A549 (cell line): ENCODE results near the gene HS6ST2.

ENCODE experiments used
- CHD4 ChIP-seq: fragments of 200-600 bp; sonication (generic); IDR thresholded peaks from 2 replicates; pipeline ENCODE4 v1.6.1; 2016; ENCODE audit warnings: antibody characterized with exemption, mild to moderate bottlenecking, borderline replicate concordance
- CTCF ChIP-seq: fragments of >200 bp; sonication (Bioruptor Twin); formaldehyde crosslinking; IDR thresholded peaks from 3 replicates; pipeline ENCODE4 v1.5.1; 2016
- JUN ChIP-seq, 2 experiments: fragments of >200 bp; sonication (Bioruptor Twin); formaldehyde crosslinking; IDR thresholded peaks; 2 replicates in 1 of 2; 3 replicates in 1 of 2; pipeline ENCODE4 v1.6.1; 2016 to 2017
- MAX ChIP-seq: IDR thresholded peaks from 2 replicates; pipeline ENCODE4 v1.6.1; 2012
- RFX5 ChIP-seq: fragments of 450-650 bp; IDR thresholded peaks from 2 replicates; pipeline ENCODE4 v1.7.1; 2014; ENCODE audit warnings: antibody characterized with exemption, mild to moderate bottlenecking, moderate library complexity
- SMC3 ChIP-seq: fragments of >200 bp; sonication (Bioruptor Twin); formaldehyde crosslinking; IDR thresholded peaks from 3 replicates; pipeline ENCODE4 v1.6.1; 2018; ENCODE audit warnings: inconsistent platforms
- USF2 ChIP-seq: fragments of 450-650 bp; IDR thresholded peaks from 2 replicates; pipeline ENCODE4 v1.6.1; 2014; ENCODE audit warnings: antibody characterized with exemption

GRCh38 chrX:133005616-133006015 is 47.2 kb upstream of the HS6ST2 start:
- TF ChIP-seq SMC3 (no peak), CTCF (no peak), CHD4 (no peak), MAX (no peak), USF2 (no peak), JUN (IDR thresholded peaks at IDR 0.05) (no peak), RFX5 (no peak)
